GM19023 (cell line): Measurements from ENCODE around the gene KRI1.
A peak's percentile ranks its signal among the peaks of the same experiment; 100 is the strongest.

Experiments used
- ATAC-seq: cut with Tn5 transposase; IDR thresholded peaks from one replicate; pipeline ENCODE4 v1.9.1; 2021; ENCODE audit warnings: mild to moderate bottlenecking, moderate library complexity; ENCODE audit not compliant: unreplicated experiment

KRI1 gene

GRCh38 chr19:10565567-10566407 is at the start of gene KRI1:
Gene KRI1, minus strand, starts transcription at chr19:10566010. Its CDS starts 11 bp downstream, at chr19:10565999.
- peak; percentile 55 for ATAC-seq

GRCh38 chr19:10612499-10613119 is 46.8 kb upstream of the KRI1 start:
- ATAC-seq = no peak

GRCh38 chr19:10611907-10612306 is 46.1 kb upstream of the KRI1 start:
- ATAC-seq = no peak

- no peak for ATAC-seq
Observed at GRCh38 chr19:10604460-10604980, 38.7 kb upstream of the KRI1 start.

- no peak for ATAC-seq
Observed at GRCh38 chr19:10603873-10604459, 38.2 kb upstream of the KRI1 start.

- ATAC-seq = no peak
Observed at GRCh38 chr19:10603084-10603872, 37.5 kb upstream of the KRI1 start.

- peak; percentile 64 for ATAC-seq
Observed at GRCh38 chr19:10602330-10603083, 36.7 kb upstream of the KRI1 start.

- no peak for ATAC-seq
Observed at GRCh38 chr19:10601999-10602329, 36.2 kb upstream of the KRI1 start.

- no peak for ATAC-seq
Observed at GRCh38 chr19:10600149-10600548, 34.3 kb upstream of the KRI1 start.

- ATAC-seq = no peak
Observed at GRCh38 chr19:10593820-10594637, 28.2 kb upstream of the KRI1 start.

- no peak for ATAC-seq
Observed at GRCh38 chr19:10593148-10593547, 27.3 kb upstream of the KRI1 start.

GRCh38 chr19:10587839-10588150 is 22.0 kb upstream of the KRI1 start:
- no peak for ATAC-seq

GRCh38 chr19:10587022-10587838 is 21.4 kb upstream of the KRI1 start, which contains the start of gene AP1M2:
Gene AP1M2, minus strand, starts transcription at chr19:10587312. Its CDS starts 81 bp downstream, at chr19:10587231.
- ATAC-seq = no peak

- no peak for ATAC-seq
Observed at GRCh38 chr19:10586396-10586795, 20.6 kb upstream of the KRI1 start.

- no peak for ATAC-seq
Observed at GRCh38 chr19:10583036-10583776, 17.4 kb upstream of the KRI1 start.

- ATAC-seq = no peak
Observed at GRCh38 chr19:10582091-10582490, 16.3 kb upstream of the KRI1 start.

GRCh38 chr19:10580979-10581631 is 15.3 kb upstream of the KRI1 start:
- ATAC-seq = no peak

GRCh38 chr19:10577951-10578350 is 12.1 kb upstream of the KRI1 start:
- no peak for ATAC-seq
